GM12878 (cell line): ENCODE results near the gene CCSER1. TPM values are rescaled to one million over a fixed set of nuclear protein-coding genes. Genes with fewer than 3 reads are reported as not detected.

Source experiments
- ATAC-seq: fragments of 200-7000 bp; cut with Tn5 transposase; 3 replicates; pipeline ENCODE4 v1.9.1; 2020; ENCODE audit warnings: mild to moderate bottlenecking, moderate library complexity
- BruUV-seq: library from RNA; stranded (reverse); fragments of 400-500 nt; replicated peaks from 2 replicates; lab custom pipeline; 2021; lab: Mats Ljungman, UMichigan
- CTCF ChIA-PET: fragments of 300-600 bp; sonication (Branson Sonifier 250); formaldehyde crosslinking; extraction: SDS; loops from one replicate; lab custom pipeline; 2021; ENCODE audit warnings: inconsistent platforms; lab: Yijun Ruan, JAX
- POLR2A ChIA-PET: fragments of 350-600 bp; formaldehyde crosslinking; extraction: SDS; loops from one replicate; lab custom pipeline; 2021; ENCODE audit warnings: inconsistent platforms; lab: Charles Lee
- RAD21 ChIA-PET: fragments of 300-600 bp; sonication (Branson Sonifier 250); formaldehyde crosslinking; loops from one replicate; lab custom pipeline; 2023; ENCODE audit warnings: antibody characterized with exemption; ENCODE audit not compliant: unreplicated experiment; lab: Charles Lee
- SMC1A ChIA-PET: fragments of 300-600 bp; sonication (Branson Sonifier 250); formaldehyde crosslinking; loops from one replicate; lab custom pipeline; 2023; ENCODE audit not compliant: unreplicated experiment, uncharacterized antibody; lab: Charles Lee
- DNase-seq: peaks from one replicate; pipeline ENCODE4 v3.0.0-alpha.2; 2011; ENCODE audit warnings: low read depth, low spot score
- FAIRE-seq: peaks from 3 replicates; lab custom pipeline; 2011; peaks lifted over from hg19 to GRCh38; lab: Jason Lieb, UNC
- H2AFZ ChIP-seq: 2 replicates; pipeline ENCODE4 v1.6.0; 2011; ENCODE audit warnings: low read depth, low read length, control low read depth; ENCODE audit not compliant: control insufficient read depth
- H3K27ac ChIP-seq: 2 replicates; pipeline ENCODE4 v1.5.1; 2011; ENCODE audit warnings: control low read depth; ENCODE audit not compliant: control insufficient read depth, insufficient read depth
- H3K27me3 ChIP-seq, 2 experiments: replicated peaks in 1 of 2; 2 replicates each; pipeline versions ENCODE4 v1.6.0 to v1.6.1; 2011; ENCODE audit warnings: low read length in 1 of 2; ENCODE audit not compliant: control insufficient read depth in 2 of 2, insufficient read depth in 2 of 2
- H3K36me3 ChIP-seq, 2 experiments: 2 replicates each; pipeline ENCODE4 v1.5.1; 2011; ENCODE audit warnings: low read length in 1 of 2; ENCODE audit not compliant: control insufficient read depth in 2 of 2, insufficient read depth in 2 of 2
- H3K4me1 ChIP-seq: 2 replicates; pipeline ENCODE4 v1.6.1; 2011; ENCODE audit warnings: mild to moderate bottlenecking, low read length, moderate library complexity, mixed read lengths; ENCODE audit not compliant: control insufficient read depth, insufficient read depth
- H3K4me2 ChIP-seq: 2 replicates; pipeline ENCODE4 v1.6.0; 2011; ENCODE audit warnings: control low read depth; ENCODE audit not compliant: control insufficient read depth, insufficient read depth
- H3K4me3 ChIP-seq: fragments of 200-600 bp; sonication (generic); 2 replicates; pipeline ENCODE4 v1.5.1; 2016
- H3K79me2 ChIP-seq: 2 replicates; pipeline ENCODE4 v1.6.0; 2011; ENCODE audit warnings: low read length; ENCODE audit not compliant: control insufficient read depth, insufficient read depth
- H3K9ac ChIP-seq: 2 replicates; pipeline ENCODE4 v1.8.0; 2011; ENCODE audit warnings: low read length, control low read depth, mixed read lengths; ENCODE audit not compliant: control insufficient read depth, insufficient read depth
- H3K9me3 ChIP-seq: replicated peaks from 3 replicates; pipeline ENCODE4 v1.5.1; 2011; ENCODE audit warnings: mild to moderate bottlenecking, low read length; ENCODE audit not compliant: control insufficient read depth, insufficient read depth
- H4K20me1 ChIP-seq: 2 replicates; pipeline ENCODE4 v1.6.0; 2011; ENCODE audit not compliant: control insufficient read depth, insufficient read depth
- BMI1 ChIP-seq: fragments of 450-650 bp; IDR thresholded peaks from 2 replicates; pipeline ENCODE4 v1.6.1; 2016; ENCODE audit warnings: mild to moderate bottlenecking, moderate library complexity, borderline replicate concordance
- IRF4 ChIP-seq: IDR thresholded peaks from 2 replicates; pipeline ENCODE4 v1.6.1; 2011; ENCODE audit warnings: low read depth, low read length
- KLF5 ChIP-seq: fragments of 450-650 bp; IDR thresholded peaks from 2 replicates; pipeline ENCODE4 v1.6.1; 2014; ENCODE audit warnings: mild to moderate bottlenecking; ENCODE audit not compliant: partially characterized antibody
- MEF2A ChIP-seq: IDR thresholded peaks from 2 replicates; pipeline ENCODE4 v1.6.1; 2011; ENCODE audit warnings: low read depth, mild to moderate bottlenecking, low read length, moderate library complexity; ENCODE audit not compliant: insufficient read depth
- MEF2B ChIP-seq: fragments of 450-650 bp; IDR thresholded peaks from 2 replicates; pipeline ENCODE4 v1.6.1; 2018; ENCODE audit warnings: mild to moderate bottlenecking, moderate library complexity; ENCODE audit not compliant: partially characterized antibody, poor library complexity, severe bottlenecking
- NBN ChIP-seq: fragments of 450-650 bp; IDR thresholded peaks from 2 replicates; pipeline ENCODE4 v1.6.1; 2016
- PAX5 ChIP-seq: IDR thresholded peaks from 2 replicates; pipeline ENCODE4 v1.6.1; 2011; ENCODE audit warnings: low read depth, low read length, borderline replicate concordance
- SMAD5 ChIP-seq: IDR thresholded peaks from 2 replicates; pipeline ENCODE4 v1.6.1; 2016; ENCODE audit warnings: antibody characterized with exemption, low read depth
- SRF ChIP-seq, 2 experiments: IDR thresholded peaks; 2 replicates each; pipeline ENCODE4 v1.6.1; 2011; ENCODE audit warnings: low read depth in 2 of 2, low read length in 2 of 2, mild to moderate bottlenecking in 1 of 2, moderate library complexity in 1 of 2
- TBL1XR1 ChIP-seq: IDR thresholded peaks from 2 replicates; pipeline ENCODE4 v1.6.1; 2012; ENCODE audit warnings: low read depth, low read length, improper control_type of control experiment
- ZBED1 ChIP-seq: IDR thresholded peaks from 2 replicates; pipeline ENCODE4 v1.6.1; 2016; ENCODE audit warnings: borderline replicate concordance
- WGBS: methylation state at CpG from one replicate; pipeline ENCODE4 v1.1.6; 2016; ENCODE audit warnings: low lambda C conversion rate; ENCODE audit not compliant: insufficient replicate concordance, insufficient coverage; ENCODE audit errors: missing lambda C conversion rate; 5-methylcytosine and 5-hydroxymethylcytosine counted together
- in situ Hi-C: fragments of 300-500 bp; cut with MboI; formaldehyde crosslinking; loops from 9 replicates; pipeline ENCODE4 v1.14.3; 2018; ENCODE audit warnings: mixed read lengths
- intact Hi-C: fragments of 100-400 bp; cut with micrococcal nuclease; formaldehyde crosslinking; loops from one replicate; pipeline ENCODE4 v1.14.2; 2022; ENCODE audit not compliant: unreplicated experiment
- polyA plus RNA-seq, 11 experiments: library from polyadenylated mRNA; depleted of rRNA in 4 of 11; unstranded in 6 of 11; stranded (reverse) in 5 of 11; fragments of >200 nt; fragmentation: Nextera tagmentation in 4 of 11; fragmentation: Illumina TruSeq in 1 of 11; extraction: Ambion mirVana in 4 of 11; extraction: Trizol in 1 of 11; gene quantifications; 1 replicate in 1 of 11; 2 replicates in 10 of 11; pipeline versions ENCODE4 v1.2.1 to v1.2.3, GENCODE V29; 2011 to 2016; ENCODE audit warnings: inconsistent platforms in 2 of 11, missing spikeins in 2 of 11, low read depth in 1 of 11
- total RNA-seq, 4 experiments: library from RNA; depleted of rRNA in 3 of 4; stranded (reverse); fragments of >200 nt in 3 of 4; fragmentation: Illumina TruSeq in 1 of 4; extraction: Trizol in 1 of 4; gene quantifications; 2 replicates each; pipeline versions ENCODE4 v1.2.1 to v1.2.3, GENCODE V29; 2013 to 2021
- TF ChIP-seq, protein P1 (sequence below): IDR thresholded peaks from 2 replicates; pipeline ENCODE4 v1.6.1; 2011; ENCODE audit warnings: borderline replicate concordance, low read depth, mild to moderate bottlenecking, moderate library complexity, mixed read lengths, low read length; ENCODE audit not compliant: insufficient read depth; ENCODE audit errors: extremely low read length
- TF ChIP-seq, protein P2 (sequence below): fragments of 450-650 bp; IDR thresholded peaks from 2 replicates; pipeline ENCODE4 v1.6.1; 2017; ENCODE audit warnings: mild to moderate bottlenecking
- TF ChIP-seq, protein P3 (sequence below): fragments of 450-650 bp; IDR thresholded peaks from 2 replicates; pipeline ENCODE4 v1.6.1; 2017; ENCODE audit warnings: antibody characterized with exemption, mild to moderate bottlenecking, moderate library complexity
- TF ChIP-seq, protein P4 (sequence below): fragments of 450-650 bp; IDR thresholded peaks from 2 replicates; pipeline ENCODE4 v1.6.1; 2017; ENCODE audit warnings: borderline replicate concordance
- TF ChIP-seq, protein P5 (sequence below): IDR thresholded peaks from 2 replicates; pipeline ENCODE4 v1.6.1; 2012; ENCODE audit warnings: low read depth, low read length, improper control_type of control experiment

CCSER1 gene
- total and polyA plus RNA-seq, 10 of the 15 experiments (the other 5 are each of a cell fraction or from before 2014, with no cell fraction given) = 0.22 to 2.7 (median 1.0) TPM

DNA sequence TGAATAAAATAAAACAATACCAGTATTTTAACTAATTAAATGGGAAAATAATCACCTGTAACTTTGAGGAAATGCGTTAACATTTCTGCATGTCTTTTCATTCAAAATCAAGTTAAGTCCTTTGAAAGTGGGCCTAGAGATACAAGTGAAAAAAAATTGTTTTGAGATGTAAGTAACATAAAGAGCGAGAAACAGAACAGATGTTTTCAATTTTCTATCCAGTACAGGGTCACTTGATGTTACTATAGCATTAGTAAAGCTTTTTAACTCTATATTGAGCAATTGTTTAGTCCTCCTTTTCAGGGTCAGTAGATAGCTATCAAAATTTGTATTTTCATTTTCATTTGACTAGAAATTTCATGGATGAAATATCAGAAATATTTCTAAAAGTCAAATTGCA is 761.4 kb downstream of the CCSER1 start (continued):
- TF ChIP-seq, protein P1, sequence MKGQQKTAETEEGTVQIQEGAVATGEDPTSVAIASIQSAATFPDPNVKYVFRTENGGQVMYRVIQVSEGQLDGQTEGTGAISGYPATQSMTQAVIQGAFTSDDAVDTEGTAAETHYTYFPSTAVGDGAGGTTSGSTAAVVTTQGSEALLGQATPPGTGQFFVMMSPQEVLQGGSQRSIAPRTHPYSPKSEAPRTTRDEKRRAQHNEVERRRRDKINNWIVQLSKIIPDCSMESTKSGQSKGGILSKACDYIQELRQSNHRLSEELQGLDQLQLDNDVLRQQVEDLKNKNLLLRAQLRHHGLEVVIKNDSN = no peak
- TF ChIP-seq ZBED1 (no peak), TBL1XR1 (no peak), SRF (IDR thresholded peaks at IDR 0.05; ENCODE audit: low read depth in 2 of 2, low read length in 2 of 2) (no peak), MEF2A (no peak), BMI1 (no peak), IRF4 (no peak), MEF2B (no peak), KLF5 (no peak), PAX5 (no peak)

DNA sequence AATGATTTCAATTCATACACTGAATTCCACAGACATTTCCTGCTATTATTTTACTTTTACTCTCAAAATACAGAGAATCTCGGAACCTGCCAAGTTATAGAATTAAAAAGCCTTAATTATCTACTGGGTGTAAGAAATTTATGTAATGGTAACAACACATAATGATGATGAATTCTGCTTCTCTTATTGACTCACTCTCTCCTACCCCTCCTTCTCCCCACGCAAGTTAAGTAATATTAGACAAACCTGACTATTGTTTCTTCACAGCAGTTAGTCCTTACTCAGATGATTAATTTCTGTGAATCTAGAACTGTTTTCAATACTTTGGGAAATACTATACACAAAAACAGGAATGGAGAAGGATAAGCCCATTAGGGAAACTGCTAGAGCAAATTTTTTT is 762.0 kb downstream of the CCSER1 start:
- Histone ChIP-seq H2AFZ (no peak overlapping the region), H4K20me1 (no peaks in the 10 kb centered on the region), H3K27ac (no peak overlapping the region), H3K9ac (no peak overlapping the region), H3K79me2 (no peaks in the 10 kb centered on the region), H3K4me3 (no peak overlapping the region), H3K27me3 (no peaks in the 10 kb centered on the region), H3K9me3 (no peaks in the 10 kb centered on the region), H3K36me3 (no peaks in the 10 kb centered on the region), H3K4me2 (no peak overlapping the region), H3K4me1 (no peaks in the 10 kb centered on the region)
- in situ Hi-C loops (no loop called here), intact Hi-C loops (no loop called here)
- ChIA-PET RAD21 (no interaction called here), CTCF (no interaction called here), POLR2A (no interaction called here), SMC1A (no interaction called here)
- BruUV-seq = no TSS peak
- 24% methylated on average over 2 of the region's 2 CpGs for WGBS
- DNase-seq = no peak
- FAIRE-seq = no peak
- no peak for ATAC-seq
- TF ChIP-seq, protein P2, sequence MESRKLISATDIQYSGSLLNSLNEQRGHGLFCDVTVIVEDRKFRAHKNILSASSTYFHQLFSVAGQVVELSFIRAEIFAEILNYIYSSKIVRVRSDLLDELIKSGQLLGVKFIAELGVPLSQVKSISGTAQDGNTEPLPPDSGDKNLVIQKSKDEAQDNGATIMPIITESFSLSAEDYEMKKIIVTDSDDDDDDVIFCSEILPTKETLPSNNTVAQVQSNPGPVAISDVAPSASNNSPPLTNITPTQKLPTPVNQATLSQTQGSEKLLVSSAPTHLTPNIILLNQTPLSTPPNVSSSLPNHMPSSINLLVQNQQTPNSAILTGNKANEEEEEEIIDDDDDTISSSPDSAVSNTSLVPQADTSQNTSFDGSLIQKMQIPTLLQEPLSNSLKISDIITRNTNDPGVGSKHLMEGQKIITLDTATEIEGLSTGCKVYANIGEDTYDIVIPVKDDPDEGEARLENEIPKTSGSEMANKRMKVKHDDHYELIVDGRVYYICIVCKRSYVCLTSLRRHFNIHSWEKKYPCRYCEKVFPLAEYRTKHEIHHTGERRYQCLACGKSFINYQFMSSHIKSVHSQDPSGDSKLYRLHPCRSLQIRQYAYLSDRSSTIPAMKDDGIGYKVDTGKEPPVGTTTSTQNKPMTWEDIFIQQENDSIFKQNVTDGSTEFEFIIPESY = no peak
- TF ChIP-seq, protein P3, sequence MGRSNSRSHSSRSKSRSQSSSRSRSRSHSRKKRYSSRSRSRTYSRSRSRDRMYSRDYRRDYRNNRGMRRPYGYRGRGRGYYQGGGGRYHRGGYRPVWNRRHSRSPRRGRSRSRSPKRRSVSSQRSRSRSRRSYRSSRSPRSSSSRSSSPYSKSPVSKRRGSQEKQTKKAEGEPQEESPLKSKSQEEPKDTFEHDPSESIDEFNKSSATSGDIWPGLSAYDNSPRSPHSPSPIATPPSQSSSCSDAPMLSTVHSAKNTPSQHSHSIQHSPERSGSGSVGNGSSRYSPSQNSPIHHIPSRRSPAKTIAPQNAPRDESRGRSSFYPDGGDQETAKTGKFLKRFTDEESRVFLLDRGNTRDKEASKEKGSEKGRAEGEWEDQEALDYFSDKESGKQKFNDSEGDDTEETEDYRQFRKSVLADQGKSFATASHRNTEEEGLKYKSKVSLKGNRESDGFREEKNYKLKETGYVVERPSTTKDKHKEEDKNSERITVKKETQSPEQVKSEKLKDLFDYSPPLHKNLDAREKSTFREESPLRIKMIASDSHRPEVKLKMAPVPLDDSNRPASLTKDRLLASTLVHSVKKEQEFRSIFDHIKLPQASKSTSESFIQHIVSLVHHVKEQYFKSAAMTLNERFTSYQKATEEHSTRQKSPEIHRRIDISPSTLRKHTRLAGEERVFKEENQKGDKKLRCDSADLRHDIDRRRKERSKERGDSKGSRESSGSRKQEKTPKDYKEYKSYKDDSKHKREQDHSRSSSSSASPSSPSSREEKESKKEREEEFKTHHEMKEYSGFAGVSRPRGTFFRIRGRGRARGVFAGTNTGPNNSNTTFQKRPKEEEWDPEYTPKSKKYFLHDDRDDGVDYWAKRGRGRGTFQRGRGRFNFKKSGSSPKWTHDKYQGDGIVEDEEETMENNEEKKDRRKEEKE = no peak
- TF ChIP-seq SMAD5 (no peak), NBN (no peak)
- TF ChIP-seq, protein P4, sequence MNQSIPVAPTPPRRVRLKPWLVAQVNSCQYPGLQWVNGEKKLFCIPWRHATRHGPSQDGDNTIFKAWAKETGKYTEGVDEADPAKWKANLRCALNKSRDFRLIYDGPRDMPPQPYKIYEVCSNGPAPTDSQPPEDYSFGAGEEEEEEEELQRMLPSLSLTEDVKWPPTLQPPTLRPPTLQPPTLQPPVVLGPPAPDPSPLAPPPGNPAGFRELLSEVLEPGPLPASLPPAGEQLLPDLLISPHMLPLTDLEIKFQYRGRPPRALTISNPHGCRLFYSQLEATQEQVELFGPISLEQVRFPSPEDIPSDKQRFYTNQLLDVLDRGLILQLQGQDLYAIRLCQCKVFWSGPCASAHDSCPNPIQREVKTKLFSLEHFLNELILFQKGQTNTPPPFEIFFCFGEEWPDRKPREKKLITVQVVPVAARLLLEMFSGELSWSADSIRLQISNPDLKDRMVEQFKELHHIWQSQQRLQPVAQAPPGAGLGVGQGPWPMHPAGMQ = no peak
- TF ChIP-seq, protein P5, sequence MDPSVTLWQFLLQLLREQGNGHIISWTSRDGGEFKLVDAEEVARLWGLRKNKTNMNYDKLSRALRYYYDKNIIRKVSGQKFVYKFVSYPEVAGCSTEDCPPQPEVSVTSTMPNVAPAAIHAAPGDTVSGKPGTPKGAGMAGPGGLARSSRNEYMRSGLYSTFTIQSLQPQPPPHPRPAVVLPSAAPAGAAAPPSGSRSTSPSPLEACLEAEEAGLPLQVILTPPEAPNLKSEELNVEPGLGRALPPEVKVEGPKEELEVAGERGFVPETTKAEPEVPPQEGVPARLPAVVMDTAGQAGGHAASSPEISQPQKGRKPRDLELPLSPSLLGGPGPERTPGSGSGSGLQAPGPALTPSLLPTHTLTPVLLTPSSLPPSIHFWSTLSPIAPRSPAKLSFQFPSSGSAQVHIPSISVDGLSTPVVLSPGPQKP = no peak
